Measurements from ENCODE around the gene ZCCHC10. TPM values are rescaled to one million over a fixed set of nuclear protein-coding genes. Genes with fewer than 3 reads are reported as not detected.
A peak's percentile ranks its signal among the peaks of the same experiment; 100 is the strongest.

The ZCCHC10 gene
- total and polyA plus RNA-seq, 10 of the 15 experiments (the other 5 are each of a cell fraction or from before 2014, with no cell fraction given), result 16.8 to 117 (median 53.5) TPM

GRCh38 chr5:132961887-132962286, 64.5 kb downstream of the ZCCHC10 start:
- H3K4me1 ChIP-seq (ENCODE audit: control insufficient read depth, insufficient read depth, low read length), result 0 out of 2 replicates have a peak, but pooled peaks cover 2% of the 10 kb centered on the region
- FAIRE-seq (no peak), DNase-seq (ENCODE audit: low read depth, low spot score) (no peak), ATAC-seq (no peak)
- WGBS (ENCODE audit: insufficient coverage, insufficient replicate concordance, low lambda C conversion rate, missing lambda C conversion rate), result 51% methylated on average over 5 of the region's 5 CpGs
- peak overlapping the region; percentile 69; the same call in 1 of the 2 replicates for H3K27ac ChIP-seq (ENCODE audit: control insufficient read depth, insufficient read depth)
- H3K27me3 ChIP-seq (replicated peaks in 1 of 2; ENCODE audit: control insufficient read depth in 2 of 2, insufficient read depth in 2 of 2, low read length in 1 of 2), result no peaks in the 10 kb centered on the region
- in situ Hi-C loops (cut with MboI), result no loop called here
- ChIA-PET SMC1A (ENCODE audit: uncharacterized antibody, unreplicated experiment) (interaction anchor here (0.8 to 2.4 kb wide), 7 partner anchors 14 to 98 kb away, joined by 3 to 9 read pairs (median 3); partner anchors contain the start of gene HSPA4), POLR2A (interaction anchor here (0.6 to 3.0 kb wide), 8 partner anchors 12 to 473 kb away, joined by 3 to 16 read pairs (median 4); partner anchors contain the start of gene HSPA4), CTCF (interaction anchor here (0.6 to 1.3 kb wide), 2 partner anchors 141 to 142 kb away, joined by 3 read pairs; no protein-coding TSS in a partner anchor), RAD21 (ENCODE audit: unreplicated experiment) (interaction anchor here (0.5 to 1.6 kb wide), 8 partner anchors 9 to 540 kb away, joined by 3 to 5 read pairs (median 3); partner anchors contain the start of gene HSPA4)
- no peaks in the 10 kb centered on the region for H4K20me1 ChIP-seq (ENCODE audit: control insufficient read depth, insufficient read depth)
- no peaks in the 10 kb centered on the region for H3K9me3 ChIP-seq (replicated peaks; ENCODE audit: control insufficient read depth, insufficient read depth, low read length)
- H3K36me3 ChIP-seq (ENCODE audit: control insufficient read depth in 2 of 2, insufficient read depth in 2 of 2, low read length in 1 of 2), result no peaks in the 10 kb centered on the region
- H2AFZ ChIP-seq (ENCODE audit: control insufficient read depth, low read depth, low read length), result no peak overlapping the region
- BruUV-seq (replicated peaks), result no TSS peak
- H3K4me2 ChIP-seq (ENCODE audit: control insufficient read depth, insufficient read depth), result peak overlapping the region; percentile 75
- peak overlapping the region; percentile 89 for H3K9ac ChIP-seq (ENCODE audit: control insufficient read depth, insufficient read depth, low read length)
- H3K4me3 ChIP-seq, result peak overlapping the region; percentile 67
- H3K79me2 ChIP-seq (ENCODE audit: control insufficient read depth, insufficient read depth, low read length), result peaks cover 57% of the 10 kb centered on the region
- intact Hi-C loops (cut with micrococcal nuclease; ENCODE audit: unreplicated experiment), result loop anchor here (5.0 kb wide), 1 partner anchor 90 kb away; the partner anchor contains the start of gene HSPA4
- no peak for TF ChIP-seq ZNF687 (IDR thresholded peaks at IDR 0.05)
- no peak for TF ChIP-seq ELK1 (IDR thresholded peaks at IDR 0.05; ENCODE audit: low read depth, low read length)
- TF ChIP-seq TCF3 (IDR thresholded peaks at IDR 0.05; ENCODE audit: borderline replicate concordance, insufficient read depth, low read depth, low read length), result no peak
- TF ChIP-seq SIX5 (IDR thresholded peaks at IDR 0.05; ENCODE audit: low read depth, low read length, severe bottlenecking), result no peak
- no peak for TF ChIP-seq HDGF (IDR thresholded peaks at IDR 0.05)
- TF ChIP-seq, protein P1, sequence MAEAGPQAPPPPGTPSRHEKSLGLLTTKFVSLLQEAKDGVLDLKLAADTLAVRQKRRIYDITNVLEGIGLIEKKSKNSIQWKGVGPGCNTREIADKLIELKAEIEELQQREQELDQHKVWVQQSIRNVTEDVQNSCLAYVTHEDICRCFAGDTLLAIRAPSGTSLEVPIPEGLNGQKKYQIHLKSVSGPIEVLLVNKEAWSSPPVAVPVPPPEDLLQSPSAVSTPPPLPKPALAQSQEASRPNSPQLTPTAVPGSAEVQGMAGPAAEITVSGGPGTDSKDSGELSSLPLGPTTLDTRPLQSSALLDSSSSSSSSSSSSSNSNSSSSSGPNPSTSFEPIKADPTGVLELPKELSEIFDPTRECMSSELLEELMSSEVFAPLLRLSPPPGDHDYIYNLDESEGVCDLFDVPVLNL (IDR thresholded peaks at IDR 0.05; ENCODE audit: low read depth, low read length), result no peak
- no peak for TF ChIP-seq NR2C2 (IDR thresholded peaks at IDR 0.05; ENCODE audit: borderline replicate concordance, control insufficient read depth, insufficient read length, low read depth)
- no peak for TF ChIP-seq ESRRA (IDR thresholded peaks at IDR 0.05; ENCODE audit: low read length)
- TF ChIP-seq, protein P2, sequence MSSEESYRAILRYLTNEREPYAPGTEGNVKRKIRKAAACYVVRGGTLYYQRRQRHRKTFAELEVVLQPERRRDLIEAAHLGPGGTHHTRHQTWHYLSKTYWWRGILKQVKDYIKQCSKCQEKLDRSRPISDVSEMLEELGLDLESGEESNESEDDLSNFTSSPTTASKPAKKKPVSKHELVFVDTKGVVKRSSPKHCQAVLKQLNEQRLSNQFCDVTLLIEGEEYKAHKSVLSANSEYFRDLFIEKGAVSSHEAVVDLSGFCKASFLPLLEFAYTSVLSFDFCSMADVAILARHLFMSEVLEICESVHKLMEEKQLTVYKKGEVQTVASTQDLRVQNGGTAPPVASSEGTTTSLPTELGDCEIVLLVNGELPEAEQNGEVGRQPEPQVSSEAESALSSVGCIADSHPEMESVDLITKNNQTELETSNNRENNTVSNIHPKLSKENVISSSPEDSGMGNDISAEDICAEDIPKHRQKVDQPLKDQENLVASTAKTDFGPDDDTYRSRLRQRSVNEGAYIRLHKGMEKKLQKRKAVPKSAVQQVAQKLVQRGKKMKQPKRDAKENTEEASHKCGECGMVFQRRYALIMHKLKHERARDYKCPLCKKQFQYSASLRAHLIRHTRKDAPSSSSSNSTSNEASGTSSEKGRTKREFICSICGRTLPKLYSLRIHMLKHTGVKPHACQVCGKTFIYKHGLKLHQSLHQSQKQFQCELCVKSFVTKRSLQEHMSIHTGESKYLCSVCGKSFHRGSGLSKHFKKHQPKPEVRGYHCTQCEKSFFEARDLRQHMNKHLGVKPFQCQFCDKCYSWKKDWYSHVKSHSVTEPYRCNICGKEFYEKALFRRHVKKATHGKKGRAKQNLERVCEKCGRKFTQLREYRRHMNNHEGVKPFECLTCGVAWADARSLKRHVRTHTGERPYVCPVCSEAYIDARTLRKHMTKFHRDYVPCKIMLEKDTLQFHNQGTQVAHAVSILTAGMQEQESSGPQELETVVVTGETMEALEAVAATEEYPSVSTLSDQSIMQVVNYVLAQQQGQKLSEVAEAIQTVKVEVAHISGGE (CRISPR knock-in tag; IDR thresholded peaks at IDR 0.05), result no peak
- TF ChIP-seq, protein P3, sequence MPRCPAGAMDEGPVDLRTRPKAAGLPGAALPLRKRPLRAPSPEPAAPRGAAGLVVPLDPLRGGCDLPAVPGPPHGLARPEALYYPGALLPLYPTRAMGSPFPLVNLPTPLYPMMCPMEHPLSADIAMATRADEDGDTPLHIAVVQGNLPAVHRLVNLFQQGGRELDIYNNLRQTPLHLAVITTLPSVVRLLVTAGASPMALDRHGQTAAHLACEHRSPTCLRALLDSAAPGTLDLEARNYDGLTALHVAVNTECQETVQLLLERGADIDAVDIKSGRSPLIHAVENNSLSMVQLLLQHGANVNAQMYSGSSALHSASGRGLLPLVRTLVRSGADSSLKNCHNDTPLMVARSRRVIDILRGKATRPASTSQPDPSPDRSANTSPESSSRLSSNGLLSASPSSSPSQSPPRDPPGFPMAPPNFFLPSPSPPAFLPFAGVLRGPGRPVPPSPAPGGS (IDR thresholded peaks at IDR 0.05; ENCODE audit: borderline replicate concordance, insufficient read depth, low read depth, low read length, poor library complexity, severe bottlenecking), result no peak
- TF ChIP-seq SUZ12 (IDR thresholded peaks at IDR 0.05; ENCODE audit: unreplicated experiment), result no peak
